SK-N-SH (cell line): Measurements from ENCODE around the gene DEPDC5. TPM values are rescaled to one million over a fixed set of nuclear protein-coding genes. Genes with fewer than 3 reads are reported as not detected.

Source experiments
- CHD2 ChIP-seq: fragments of 150-350 bp; IDR thresholded peaks from 2 replicates; pipeline ENCODE4 v1.6.1; 2018; ENCODE audit warnings: low read length; ENCODE audit not compliant: partially characterized antibody
- FOXJ3 ChIP-seq: sonication (generic); formaldehyde crosslinking; IDR thresholded peaks from 2 replicates; pipeline ENCODE4 v1.5.1; 2020; ENCODE audit warnings: mild to moderate bottlenecking, missing genetic modification reagents
- IRF3 ChIP-seq: fragments of 150-350 bp; IDR thresholded peaks from 2 replicates; pipeline ENCODE4 v1.6.1; 2016; ENCODE audit warnings: mild to moderate bottlenecking, low read depth, low read length
- MEF2A ChIP-seq: IDR thresholded peaks from 2 replicates; pipeline ENCODE4 v1.4.0; 2012; ENCODE audit warnings: low read depth, borderline replicate concordance
- MXI1 ChIP-seq: IDR thresholded peaks from 2 replicates; pipeline ENCODE4 v1.6.1; 2012; ENCODE audit warnings: mild to moderate bottlenecking, low read depth, low read length, improper control_type of control experiment
- NFIC ChIP-seq: IDR thresholded peaks from 2 replicates; pipeline ENCODE4 v1.4.0; 2012; ENCODE audit warnings: borderline replicate concordance
- REST ChIP-seq: IDR thresholded peaks from 2 replicates; pipeline ENCODE4 v1.6.1; 2012; ENCODE audit warnings: mild to moderate bottlenecking, low read depth, low read length, moderate library complexity
- RFX5 ChIP-seq: IDR thresholded peaks from 2 replicates; pipeline ENCODE4 v1.6.1; 2012; ENCODE audit warnings: mild to moderate bottlenecking, improper control_type of control experiment, low read length
- SMC3 ChIP-seq: IDR thresholded peaks from 2 replicates; pipeline ENCODE4 v1.6.1; 2012; ENCODE audit warnings: low read depth, low read length, improper control_type of control experiment
- TAF1 ChIP-seq: IDR thresholded peaks from 2 replicates; pipeline ENCODE4 v1.6.1; 2012; ENCODE audit warnings: low read depth, mild to moderate bottlenecking, low read length, moderate library complexity, borderline replicate concordance
- TCF12 ChIP-seq: IDR thresholded peaks from 2 replicates; pipeline ENCODE4 v1.4.0; 2012
- ZBTB33 ChIP-seq: IDR thresholded peaks from 2 replicates; pipeline ENCODE4 v1.4.0; 2012; ENCODE audit warnings: low read depth, borderline replicate concordance
- polyA plus RNA-seq, 3 experiments: library from polyadenylated mRNA; depleted of rRNA; stranded (reverse); fragments of >200 nt; gene quantifications; 2 replicates each; pipeline ENCODE4 v1.2.3, GENCODE V29; 2012

DEPDC5 gene
- polyA plus RNA-seq, 1 of the 3 experiments (the other 2 are of a cell fraction), result 7.8 TPM

- TF ChIP-seq REST (0 out of 2 replicates have a peak, but pooled peaks have one; percentile 5), NFIC (no peak), TAF1 (peak; percentile 92), IRF3 (no peak), FOXJ3 (CRISPR knock-in tag) (no peak), SMC3 (0 out of 2 replicates have a peak, but pooled peaks have one; percentile 2), RFX5 (no peak), TCF12 (no peak), CHD2 (peak; percentile 68), MEF2A (no peak), MXI1 (peak; percentile 66), ZBTB33 (peak; percentile 87)
Observed at GRCh38 chr22:31749636-31750364, 4.0 kb upstream of the DEPDC5 start, which contains the start of gene PRR14L (continued).
